Stimulated activated CD4-positive, alpha-beta T cell treated with anti-CD3 and anti-CD28 coated beads, Interleukin-1b, Interleukin-23, amount 100 ng/mL, for 48 hours (primary cell): ENCODE data around the gene HES5.
A peak's percentile ranks its signal among the peaks of the same experiment; 100 is the strongest.

Source experiments
- DNase-seq: peaks from one replicate; pipeline ENCODE4 v3.0.0-alpha.2; 2020

Gene HES5

DNA sequence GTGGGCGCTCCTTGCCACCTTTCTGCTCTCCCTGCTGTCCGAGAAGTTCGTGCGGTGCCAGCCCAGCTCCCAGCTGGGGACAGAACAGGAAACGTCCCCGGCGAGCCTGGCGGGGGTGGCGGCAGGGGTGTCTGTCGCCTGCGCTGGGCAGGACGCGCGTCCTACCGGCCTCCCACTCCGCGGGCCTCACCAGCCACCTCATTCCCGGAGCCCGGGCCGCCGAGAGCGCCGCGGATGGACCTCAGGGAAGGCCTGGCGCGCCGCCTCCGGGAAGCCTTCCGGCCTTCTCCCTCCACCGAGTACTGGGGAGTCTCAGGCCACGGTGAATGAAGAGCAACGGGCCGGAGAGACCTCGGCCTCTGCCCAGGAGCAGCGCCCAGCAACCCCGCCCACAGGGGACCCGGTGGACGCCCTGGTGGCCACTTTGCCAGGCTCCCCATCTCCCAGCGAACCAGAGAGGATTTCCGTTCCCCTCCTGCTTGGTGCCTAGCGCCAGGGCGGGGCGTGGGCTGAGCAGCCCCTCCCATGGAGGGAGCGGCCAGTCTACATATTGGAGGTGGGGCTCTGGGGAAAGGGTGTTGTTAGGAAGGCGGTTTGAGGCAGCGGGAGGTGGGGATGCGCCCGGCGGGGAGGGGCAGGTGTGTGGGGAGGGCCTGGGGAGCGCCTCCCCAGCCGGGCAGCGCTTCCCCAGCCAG lies 16.6 kb upstream of the HES5 start:
- peak; percentile 89 for DNase-seq

GRCh38 chr1:2545754-2546514 lies 15.9 kb upstream of the HES5 start:
- DNase-seq, result peak; percentile 85

DNA sequence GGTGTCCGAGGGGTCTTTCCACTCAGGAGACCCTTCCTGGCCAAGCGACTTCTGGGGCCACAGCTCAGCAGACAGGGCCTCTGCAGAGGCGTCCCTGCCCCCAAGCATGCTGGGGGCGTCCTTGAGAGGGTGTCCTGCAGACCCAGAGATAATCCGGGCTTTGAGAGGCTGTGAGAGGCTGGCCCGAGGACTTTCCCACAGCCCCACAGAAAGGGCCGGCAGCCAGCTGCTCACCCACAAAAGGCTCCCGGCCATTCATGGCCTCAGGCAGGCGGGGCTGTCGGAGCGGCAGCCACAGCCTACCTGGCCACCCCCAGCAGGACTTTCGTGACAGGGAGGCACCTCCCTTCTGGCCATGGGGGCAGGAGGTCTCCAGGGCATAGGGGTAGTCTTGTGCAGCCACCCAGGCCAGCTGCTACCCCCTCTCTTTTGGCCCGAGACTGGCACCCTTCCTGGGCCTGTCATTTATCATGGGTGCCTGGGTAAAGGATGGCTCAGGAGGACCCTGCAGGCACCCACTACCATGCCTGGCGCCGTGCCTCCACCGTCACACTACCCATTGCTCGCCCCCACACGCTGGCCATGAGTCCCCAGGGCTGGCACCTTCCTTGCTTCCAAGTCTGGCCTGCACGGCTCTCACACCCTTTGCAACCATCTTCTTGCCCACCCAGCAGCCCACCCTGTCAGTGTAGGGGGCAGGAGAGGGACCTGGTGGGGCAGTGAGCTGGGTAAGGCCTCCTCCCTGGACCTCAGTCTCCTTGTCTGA lies 15.0 kb upstream of the HES5 start:
- DNase-seq, result no peak

DNA sequence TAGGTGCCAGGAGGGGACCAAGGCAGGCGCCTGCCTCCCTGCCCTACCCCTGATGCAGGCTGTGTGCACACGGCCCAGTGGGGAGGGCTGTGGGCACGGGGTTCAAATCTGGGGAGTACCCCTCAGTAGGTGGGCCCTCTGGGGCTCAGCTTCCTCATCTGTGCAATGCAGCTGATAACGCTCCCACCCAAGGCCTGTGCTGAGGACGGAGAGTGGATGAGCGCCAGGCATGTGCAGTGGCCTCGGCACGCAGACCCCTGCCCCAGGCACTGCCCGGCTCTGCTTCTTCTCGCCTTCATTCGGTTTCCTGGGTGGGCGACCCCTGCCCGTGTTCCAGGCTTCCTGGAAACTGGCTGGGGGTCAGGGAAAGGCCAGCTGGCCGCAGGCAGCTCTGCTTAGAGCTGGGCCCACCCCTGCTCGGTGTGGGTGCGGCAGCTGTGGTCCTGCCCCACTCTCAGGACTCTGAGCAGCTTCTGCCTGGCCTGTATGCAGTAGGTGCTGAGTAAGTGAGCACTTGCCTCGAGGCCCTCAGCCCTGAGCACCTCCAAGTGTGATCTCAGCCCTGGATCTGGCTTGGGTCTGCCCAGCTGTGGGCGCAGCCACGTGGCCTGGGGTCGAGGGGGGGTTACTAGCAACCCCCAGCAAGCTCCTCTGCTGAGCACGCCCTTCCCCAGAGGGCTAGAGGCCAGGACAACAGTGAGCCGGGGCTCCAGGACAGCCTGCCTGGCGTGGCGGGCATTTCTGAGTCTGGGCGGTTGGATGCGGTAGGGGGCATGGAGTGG lies 14.2 kb upstream of the HES5 start:
- DNase-seq, result no peak

GRCh38 chr1:2543543-2544092 lies 13.6 kb upstream of the HES5 start:
- no peak for DNase-seq

GRCh38 chr1:2542246-2542915 lies 12.3 kb upstream of the HES5 start:
- no peak for DNase-seq

DNA sequence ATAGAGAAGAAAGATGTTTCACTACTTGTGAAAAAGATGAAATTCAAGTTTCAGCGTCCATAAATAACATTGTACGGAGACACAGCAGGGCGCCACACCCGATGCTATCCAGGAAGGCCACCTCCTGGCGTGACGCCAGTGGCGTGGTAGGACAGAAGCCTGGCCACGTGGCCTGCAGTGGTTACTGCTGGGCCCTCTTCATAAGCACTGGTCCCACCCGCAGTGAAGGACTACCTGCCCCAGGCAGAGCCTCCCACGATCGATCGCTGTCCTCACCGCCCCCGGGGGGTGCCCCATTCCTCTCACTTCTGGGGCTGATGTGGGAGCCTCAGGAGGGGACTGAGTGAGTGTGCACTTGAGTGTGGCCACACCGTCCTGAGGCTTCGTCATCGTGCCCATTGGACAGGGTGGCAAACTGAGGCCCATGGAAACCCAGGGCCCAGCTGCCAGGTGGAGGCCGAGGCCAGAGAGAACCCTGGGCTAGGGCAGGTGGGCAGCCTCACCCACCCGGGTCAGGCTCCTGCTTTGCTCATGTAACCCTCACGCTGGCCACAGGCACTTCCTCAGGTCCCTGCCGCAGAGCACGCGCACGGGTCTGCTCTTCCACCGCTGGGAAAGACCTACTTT lies 11.7 kb upstream of the HES5 start:
- DNase-seq, result no peak

- no peak for DNase-seq
These were observed 10.9 kb upstream of the HES5 start for GRCh38 chr1:2540816-2541492.

GRCh38 chr1:2539312-2539907 lies 9.3 kb upstream of the HES5 start:
- peak; percentile 43 for DNase-seq

DNA sequence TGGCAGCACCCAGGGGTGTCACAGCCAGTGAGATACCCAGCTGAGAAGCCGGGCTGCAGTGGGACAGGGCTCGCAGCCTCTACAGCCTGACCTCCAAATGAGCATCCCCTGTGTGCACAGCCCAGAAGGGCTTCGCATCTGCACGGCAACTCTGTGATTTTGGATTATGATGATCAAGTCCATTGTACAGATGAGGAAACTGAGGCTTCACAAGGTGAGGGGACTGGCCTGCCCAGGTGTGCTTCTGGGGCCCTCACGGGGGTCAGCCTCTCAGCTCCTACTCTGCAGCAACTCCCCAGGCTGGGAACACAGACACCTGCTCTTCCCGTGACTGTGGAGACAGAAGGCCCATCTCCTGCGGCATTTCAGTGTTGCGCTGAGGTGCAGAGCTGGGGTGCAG lies 8.8 kb upstream of the HES5 start:
- no peak for DNase-seq

GRCh38 chr1:2538376-2538775 lies 8.3 kb upstream of the HES5 start:
- DNase-seq, result no peak

GRCh38 chr1:2537784-2538115 lies 7.7 kb upstream of the HES5 start:
- no peak for DNase-seq

- DNase-seq, result no peak
These were observed 5.9 kb upstream of the HES5 start for GRCh38 chr1:2535981-2536380.

DNA sequence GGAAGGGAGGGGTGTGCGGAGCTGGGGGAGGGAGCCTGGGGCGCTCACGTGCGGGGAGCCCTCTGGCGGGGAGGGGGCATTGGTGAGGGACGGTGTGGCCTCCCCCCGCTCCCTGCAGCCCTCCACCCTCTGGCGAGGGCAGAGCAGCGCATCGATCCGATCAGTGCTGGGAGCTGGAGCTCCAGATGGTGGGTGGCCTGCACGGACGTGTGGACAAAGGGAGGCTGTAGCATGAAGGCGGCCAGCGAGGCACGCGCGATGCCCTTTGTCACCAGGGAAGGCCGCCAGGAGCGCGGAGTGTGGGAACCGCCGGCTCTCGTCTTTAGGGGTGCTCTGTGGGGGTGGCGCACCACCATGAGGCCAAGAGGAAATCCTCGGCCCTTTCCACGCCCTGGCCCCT lies 5.4 kb upstream of the HES5 start:
- DNase-seq, result no peak

- DNase-seq, result no peak
These were observed 4.8 kb upstream of the HES5 start for GRCh38 chr1:2534687-2535441.

DNA sequence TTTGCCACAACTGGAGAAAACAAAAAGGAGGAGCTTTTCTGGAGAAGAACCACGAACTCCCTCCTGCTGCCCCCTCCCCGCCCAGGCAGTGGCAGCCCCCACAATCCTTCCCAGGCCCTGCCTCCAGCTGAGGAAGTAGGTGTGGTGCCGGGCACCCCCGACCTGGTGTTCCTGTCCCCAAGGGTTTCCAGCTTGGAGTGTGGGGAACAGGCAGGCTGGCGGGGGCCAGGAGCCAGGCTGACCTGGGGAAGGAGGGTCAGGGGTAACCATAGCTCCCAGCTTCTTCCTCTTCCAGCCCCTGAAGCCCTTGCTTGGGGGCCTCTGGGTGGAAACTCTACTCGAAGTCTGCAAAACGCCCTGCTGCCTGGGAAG lies 4.2 kb upstream of the HES5 start:
- DNase-seq, result no peak

- no peak for DNase-seq
These were observed 3.3 kb upstream of the HES5 start for GRCh38 chr1:2533365-2533764.

DNA sequence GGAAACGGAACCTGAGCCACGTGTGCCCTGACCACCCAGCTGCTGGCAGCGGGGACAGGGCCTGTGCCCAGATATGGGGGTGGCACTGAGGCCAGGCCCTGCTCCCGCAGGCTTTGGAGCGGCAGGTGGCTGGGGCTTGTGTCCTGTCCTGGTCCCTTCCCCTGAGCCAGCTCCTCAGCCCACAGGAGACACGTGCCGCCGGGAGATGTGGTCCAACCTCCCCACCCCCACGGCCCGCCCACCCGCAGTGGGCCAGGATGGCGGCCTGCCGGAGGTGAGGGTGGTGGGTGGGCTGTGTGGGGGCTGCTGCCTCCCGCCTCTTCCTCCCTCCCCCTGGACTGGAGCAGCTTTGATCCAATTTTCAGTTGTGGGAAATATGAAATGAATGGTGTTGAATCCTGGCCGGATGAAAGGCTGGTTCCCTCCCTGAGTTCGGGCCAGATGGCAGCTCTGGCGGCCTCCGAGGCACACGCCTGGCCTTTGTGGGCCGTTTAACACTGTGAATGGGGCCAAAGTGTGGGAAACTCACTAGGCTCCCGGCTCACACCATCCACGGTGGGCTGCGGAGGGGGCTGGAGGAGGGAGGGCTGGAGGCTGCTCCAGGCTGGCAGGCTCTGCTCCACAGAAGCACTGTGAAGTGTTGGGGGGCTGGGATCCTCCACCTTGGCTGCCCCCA lies 2.6 kb upstream of the HES5 start:
- no peak for DNase-seq
